ENCODE results near the gene TMC1.

The TMC1 gene

GRCh38 chr9:72809586-72809985, 288.2 kb downstream of the TMC1 start (continued):
- TF ChIP-seq ZNF843 (tag by site-specific recombination; IDR thresholded peaks at IDR 0.05) = no peak

- no peaks in the 10 kb centered on the region for H3K4me1 ChIP-seq (ENCODE audit: control insufficient read depth, insufficient read depth, low read length)
- H3K4me3 ChIP-seq (ENCODE audit: low read depth, low read length) = no peak overlapping the region
- POLR2A ChIA-PET = no interaction called here
- no peak overlapping the region for H3K27ac ChIP-seq (ENCODE audit: extremely low read depth, low read depth, low read length)
- H3K36me3 ChIP-seq (ENCODE audit: control insufficient read depth in 2 of 2, insufficient read depth in 1 of 2, low read length in 2 of 2) = no peaks in the 10 kb centered on the region
- H3K9me3 ChIP-seq (ENCODE audit: control insufficient read depth, insufficient read depth, low read depth, low read length) = no peaks in the 10 kb centered on the region
- CTCF ChIA-PET = interaction anchor here (1.0 kb wide), 1 partner anchor 9 kb away, joined by 6 read pairs; no protein-coding TSS in a partner anchor
- TF ChIP-seq ZNF555 (tag by site-specific recombination; conservative IDR thresholded peaks at IDR 0.05) (no peak), ZNF184 (tag by site-specific recombination; IDR thresholded peaks at IDR 0.05) (no peak), ZBTB17 (tag by site-specific recombination; IDR thresholded peaks at IDR 0.05) (no peak), ZNF157 (tag by site-specific recombination; IDR thresholded peaks at IDR 0.05) (no peak), ZXDB (tag by site-specific recombination; IDR thresholded peaks at IDR 0.05) (no peak), GLIS2 (tag by site-specific recombination; IDR thresholded peaks at IDR 0.05) (no peak), ZNF311 (tag by site-specific recombination; IDR thresholded peaks at IDR 0.05; ENCODE audit: borderline replicate concordance) (no peak), PRDM4 (tag by site-specific recombination; IDR thresholded peaks at IDR 0.05) (no peak), ZNF629 (tag by site-specific recombination; IDR thresholded peaks at IDR 0.05) (no peak), ZNF624 (tag by site-specific recombination; IDR thresholded peaks at IDR 0.05) (no peak), ZNF140 (tag by site-specific recombination; IDR thresholded peaks at IDR 0.05) (no peak), KLF8 (tag by site-specific recombination; IDR thresholded peaks at IDR 0.05) (no peak), ZNF501 (tag by site-specific recombination; IDR thresholded peaks at IDR 0.05) (no peak), ZNF785 (tag by site-specific recombination; IDR thresholded peaks at IDR 0.05) (no peak), ZNF704 (tag by site-specific recombination; IDR thresholded peaks at IDR 0.05) (no peak), ZNF335 (tag by site-specific recombination; conservative IDR thresholded peaks at IDR 0.05) (no peak)
- TF ChIP-seq, protein P1, sequence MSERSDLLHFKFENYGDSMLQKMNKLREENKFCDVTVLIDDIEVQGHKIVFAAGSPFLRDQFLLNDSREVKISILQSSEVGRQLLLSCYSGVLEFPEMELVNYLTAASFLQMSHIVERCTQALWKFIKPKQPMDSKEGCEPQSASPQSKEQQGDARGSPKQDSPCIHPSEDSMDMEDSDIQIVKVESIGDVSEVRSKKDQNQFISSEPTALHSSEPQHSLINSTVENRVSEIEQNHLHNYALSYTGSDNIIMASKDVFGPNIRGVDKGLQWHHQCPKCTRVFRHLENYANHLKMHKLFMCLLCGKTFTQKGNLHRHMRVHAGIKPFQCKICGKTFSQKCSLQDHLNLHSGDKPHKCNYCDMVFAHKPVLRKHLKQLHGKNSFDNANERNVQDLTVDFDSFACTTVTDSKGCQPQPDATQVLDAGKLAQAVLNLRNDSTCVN (tag by site-specific recombination; optimal IDR thresholded peaks at IDR 0.05) = no peak
These were observed 291.2 kb downstream of the TMC1 start for GRCh38 chr9:72812559-72813111.

DNA sequence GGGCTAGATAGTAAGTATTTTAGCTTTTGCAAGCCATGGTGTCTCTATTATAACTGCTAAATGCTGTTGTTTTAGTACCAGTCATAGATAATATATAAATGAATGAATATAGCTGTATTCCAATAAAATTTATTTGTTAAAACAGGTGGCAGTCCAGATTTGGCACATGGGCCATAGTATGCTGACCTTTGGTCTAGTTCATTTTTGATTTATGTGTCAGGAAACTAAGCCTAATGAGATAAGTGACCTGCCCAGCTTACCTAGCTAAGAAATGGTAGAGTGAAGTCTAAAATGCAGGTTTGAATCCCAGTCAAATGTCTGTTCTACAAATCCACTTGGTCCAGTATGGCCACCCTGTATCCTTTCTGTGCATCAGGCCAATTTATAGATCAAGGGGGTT, 292.1 kb downstream of the TMC1 start:
- H3K4me3 ChIP-seq (ENCODE audit: low read depth, low read length) = no peak overlapping the region
- TF ChIP-seq ZSCAN18 (tag by site-specific recombination; IDR thresholded peaks at IDR 0.05) = no peak
- no peaks in the 10 kb centered on the region for H3K4me1 ChIP-seq (ENCODE audit: control insufficient read depth, insufficient read depth, low read length)
- ChIA-PET POLR2A (no interaction called here), CTCF (interaction anchor here (1.0 to 1.3 kb wide), 2 partner anchors 8 to 10 kb away, joined by 6 read pairs; no protein-coding TSS in a partner anchor)
- no peaks in the 10 kb centered on the region for H3K9me3 ChIP-seq (ENCODE audit: control insufficient read depth, insufficient read depth, low read depth, low read length)
- H3K36me3 ChIP-seq (ENCODE audit: control insufficient read depth in 2 of 2, insufficient read depth in 1 of 2, low read length in 2 of 2) = no peaks in the 10 kb centered on the region
- no peak overlapping the region for H3K27ac ChIP-seq (ENCODE audit: extremely low read depth, low read depth, low read length)
